H1 (cell line): ENCODE data around the gene CACNG6. TPM values are rescaled to one million over a fixed set of nuclear protein-coding genes. Genes with fewer than 3 reads are reported as not detected.
A peak's percentile ranks its signal among the peaks of the same experiment; 100 is the strongest.

ENCODE experiments used
- CTCF ChIA-PET: fragments of 300-600 bp; sonication (Branson Sonifier 250); formaldehyde crosslinking; loops from one replicate; lab custom pipeline; 2021; ENCODE audit not compliant: partially characterized antibody; lab: Charles Lee
- POLR2A ChIA-PET: fragments of 300-600 bp; sonication (Branson Sonifier 250); formaldehyde crosslinking; loops from one replicate; lab custom pipeline; 2021; ENCODE audit warnings: inconsistent platforms; ENCODE audit not compliant: partially characterized antibody; lab: Charles Lee
- DNase-seq, 2 experiments: peaks; one replicate each; pipeline versions ENCODE4 v3.0.0 to v3.0.0-alpha.2; 2010 to 2022; ENCODE audit warnings: low spot score in 2 of 2, low read depth in 1 of 2, mixed read lengths in 1 of 2
- FAIRE-seq: peaks from 2 replicates; lab custom pipeline; 2011; peaks lifted over from hg19 to GRCh38; lab: Jason Lieb, UNC
- H2AFZ ChIP-seq: 2 replicates; pipeline ENCODE4 v1.8.1; 2012; ENCODE audit warnings: low read length, inconsistent platforms
- H2AK5ac ChIP-seq: 2 replicates; pipeline ENCODE4 v1.6.1; 2013; ENCODE audit warnings: low read depth, low read length
- H2BK120ac ChIP-seq: replicated peaks from 2 replicates; pipeline ENCODE3; 2013; ENCODE audit warnings: low read depth, low read length, inconsistent platforms
- H2BK12ac ChIP-seq: 2 replicates; pipeline ENCODE4 v1.6.1; 2013; ENCODE audit warnings: low read depth, low read length
- H2BK15ac ChIP-seq: 2 replicates; pipeline ENCODE4 v1.6.1; 2013; ENCODE audit warnings: low read length
- H2BK20ac ChIP-seq: 2 replicates; pipeline ENCODE4 v1.6.1; 2013; ENCODE audit warnings: low read length
- H2BK5ac ChIP-seq: 2 replicates; pipeline ENCODE4 v1.6.1; 2013; ENCODE audit warnings: low read depth, low read length
- H3K14ac ChIP-seq: 2 replicates; pipeline ENCODE4 v1.6.1; 2013; ENCODE audit warnings: inconsistent platforms; ENCODE audit not compliant: insufficient read length
- H3K18ac ChIP-seq: 2 replicates; pipeline ENCODE4 v1.6.1; 2013; ENCODE audit warnings: low read length; ENCODE audit errors: extremely low read depth
- H3K23ac ChIP-seq: 2 replicates; pipeline ENCODE4 v1.6.1; 2013; ENCODE audit warnings: inconsistent platforms; ENCODE audit not compliant: insufficient read length
- H3K23me2 ChIP-seq: 2 replicates; pipeline ENCODE4 v1.6.1; 2013; ENCODE audit warnings: low read depth, low read length
- H3K27ac ChIP-seq: 2 replicates; pipeline ENCODE4 v1.6.1; 2011; ENCODE audit warnings: low read depth, low read length, inconsistent platforms
- H3K27me3 ChIP-seq, 4 experiments: replicated peaks in 1 of 4; 1 replicate in 1 of 4; 2 replicates in 3 of 4; pipeline versions ENCODE4 v1.6.1 to v1.8.1; 2011 to 2013; ENCODE audit warnings: low read length in 3 of 4, mild to moderate bottlenecking in 3 of 4, inconsistent platforms in 2 of 4, mixed read lengths in 2 of 4, moderate library complexity in 1 of 4; ENCODE audit not compliant: control insufficient read depth in 3 of 4, insufficient read depth in 3 of 4; ENCODE audit errors: extremely low read depth in 1 of 4
- H3K36me3 ChIP-seq, 4 experiments: 2 replicates each; pipeline versions ENCODE4 v1.6.1 to v1.8.1; 2011 to 2013; ENCODE audit warnings: mild to moderate bottlenecking in 4 of 4, low read length in 3 of 4, moderate library complexity in 2 of 4, control low read depth in 1 of 4, inconsistent platforms in 1 of 4; ENCODE audit not compliant: insufficient read depth in 4 of 4, control insufficient read depth in 2 of 4
- H3K4ac ChIP-seq: replicated peaks from 2 replicates; pipeline ENCODE3; 2013; ENCODE audit warnings: low read length, low read depth, mixed read lengths, inconsistent platforms; ENCODE audit not compliant: insufficient read length
- H3K4me1 ChIP-seq, 4 experiments: replicated peaks in 1 of 4; 1 replicate in 1 of 4; 2 replicates in 3 of 4; pipeline versions ENCODE4 v1.6.1 to v1.8.1; 2011 to 2013; ENCODE audit warnings: low read length in 3 of 4, inconsistent platforms in 2 of 4, mixed read lengths in 1 of 4; ENCODE audit not compliant: insufficient read depth in 4 of 4, control insufficient read depth in 3 of 4
- H3K4me2 ChIP-seq, 2 experiments: 2 replicates each; pipeline versions ENCODE4 v1.6.1 to v1.8.1; 2011 to 2013; ENCODE audit warnings: low read depth in 2 of 2, low read length in 2 of 2, control low read depth in 1 of 2, inconsistent platforms in 1 of 2, mild to moderate bottlenecking in 1 of 2; ENCODE audit not compliant: insufficient read depth in 1 of 2
- H3K4me3 ChIP-seq, 4 experiments: fragments of 200-600, 300-600 bp in 1 of 4; sonication (generic), shearing (Covaris generic), sonication (Bioruptor Twin) in 1 of 4; 2 replicates each; pipeline versions ENCODE4 v1.5.1 to v1.8.1; 2011 to 2016; ENCODE audit warnings: low read length in 4 of 4, low read depth in 3 of 4, control low read depth in 2 of 4, inconsistent platforms in 2 of 4, mild to moderate bottlenecking in 2 of 4, mixed read lengths in 1 of 4, moderate library complexity in 1 of 4; ENCODE audit not compliant: insufficient read depth in 2 of 4; ENCODE audit errors: extremely low read depth in 1 of 4
- H3K56ac ChIP-seq: replicated peaks from 2 replicates; pipeline ENCODE3; 2013; ENCODE audit warnings: low read depth, mild to moderate bottlenecking, mixed read lengths, low read length, inconsistent platforms; ENCODE audit not compliant: insufficient read length
- H3K79me1 ChIP-seq: 2 replicates; pipeline ENCODE4 v1.6.1; 2013; ENCODE audit warnings: low read depth, low read length, control low read depth
- H3K79me2 ChIP-seq, 2 experiments: 2 replicates each; pipeline versions ENCODE4 v1.6.1 to v1.8.1; 2012 to 2013; ENCODE audit warnings: low read length in 2 of 2, mild to moderate bottlenecking in 2 of 2, inconsistent platforms in 1 of 2; ENCODE audit not compliant: insufficient read depth in 2 of 2, control insufficient read depth in 1 of 2
- H3K9ac ChIP-seq, 4 experiments: replicated peaks in 1 of 4; 1 replicate in 1 of 4; 2 replicates in 3 of 4; pipeline versions ENCODE4 v1.6.1 to v1.8.1; 2011 to 2013; ENCODE audit warnings: low read depth in 3 of 4, low read length in 3 of 4, control low read depth in 2 of 4, mild to moderate bottlenecking in 2 of 4, moderate library complexity in 2 of 4, inconsistent platforms in 1 of 4; ENCODE audit errors: extremely low read depth in 1 of 4
- H3K9me3 ChIP-seq, 2 experiments: 2 replicates each; pipeline versions ENCODE4 v1.6.1 to v1.8.1; 2012 to 2013; ENCODE audit warnings: mild to moderate bottlenecking in 2 of 2, moderate library complexity in 2 of 2, control low read depth in 1 of 2, inconsistent platforms in 1 of 2, low read depth in 1 of 2, low read length in 1 of 2, mixed read lengths in 1 of 2; ENCODE audit not compliant: insufficient read depth in 2 of 2
- H4K20me1 ChIP-seq, 2 experiments: replicated peaks in 1 of 2; 2 replicates each; pipeline versions ENCODE3 to v1.8.1; 2011 to 2013; ENCODE audit warnings: inconsistent platforms in 2 of 2, low read length in 2 of 2, mild to moderate bottlenecking in 1 of 2; ENCODE audit not compliant: insufficient read depth in 2 of 2, control insufficient read depth in 1 of 2
- H4K5ac ChIP-seq: 2 replicates; pipeline ENCODE4 v1.6.1; 2013; ENCODE audit warnings: low read length, low read depth, mixed read lengths, inconsistent platforms; ENCODE audit not compliant: insufficient read length
- H4K8ac ChIP-seq: 2 replicates; pipeline ENCODE4 v1.8.0; 2013; ENCODE audit warnings: mild to moderate bottlenecking, moderate library complexity, low read length, inconsistent platforms; ENCODE audit not compliant: insufficient read depth; ENCODE audit errors: extremely low read depth
- H4K91ac ChIP-seq: replicated peaks from 2 replicates; pipeline ENCODE3; 2013; ENCODE audit warnings: low read length, mixed read lengths, inconsistent platforms; ENCODE audit not compliant: insufficient read length
- EGR1 ChIP-seq: IDR thresholded peaks from 2 replicates; pipeline ENCODE4 v1.6.1; 2011; ENCODE audit warnings: low read depth, low read length, borderline replicate concordance
- PHF8 ChIP-seq: fragments of 200-600 bp; sonication (generic); conservative IDR thresholded peaks from 2 replicates; pipeline ENCODE4 v1.7.1; 2012; ENCODE audit warnings: low read depth, mild to moderate bottlenecking, inconsistent platforms, low read length, moderate library complexity
- POLR2A ChIP-seq, 2 experiments: IDR thresholded peaks; 1 replicate in 1 of 2; 2 replicates in 1 of 2; pipeline ENCODE4 v1.6.1; 2011; ENCODE audit warnings: low read depth in 2 of 2, low read length in 2 of 2, mild to moderate bottlenecking in 2 of 2; ENCODE audit errors: control extremely low read depth in 1 of 2
- POLR2AphosphoS5 ChIP-seq: IDR thresholded peaks from 2 replicates; pipeline ENCODE4 v1.6.1; 2011; ENCODE audit warnings: low read depth, low read length
- POU5F1 ChIP-seq: IDR thresholded peaks from 2 replicates; pipeline ENCODE4 v1.6.1; 2011; ENCODE audit warnings: low read depth, mild to moderate bottlenecking, low read length, moderate library complexity
- RAD21 ChIP-seq, 2 experiments: IDR thresholded peaks in 1 of 2; conservative IDR thresholded peaks in 1 of 2; 2 replicates each; pipeline ENCODE4 v1.6.1; 2011; ENCODE audit warnings: low read depth in 2 of 2, low read length in 2 of 2, improper control_type of control experiment in 1 of 2, inconsistent platforms in 1 of 2, mild to moderate bottlenecking in 1 of 2, moderate library complexity in 1 of 2
- RNF2 ChIP-seq: fragments of 200-900, 300-1000 bp; sonication (generic); IDR thresholded peaks from 2 replicates; pipeline ENCODE4 v1.7.1; 2016; ENCODE audit warnings: borderline replicate concordance, low read depth, mild to moderate bottlenecking, antibody characterized with exemption, low read length; ENCODE audit not compliant: poor library complexity, severe bottlenecking; ENCODE audit errors: missing control alignments
- SP2 ChIP-seq: IDR thresholded peaks from 2 replicates; pipeline ENCODE4 v1.6.1; 2012; ENCODE audit warnings: mild to moderate bottlenecking, low read length, inconsistent platforms
- WGBS, 2 experiments: shearing (Covaris generic) in 1 of 2; methylation state at CpG; one replicate each; pipeline versions ENCODE4 v1.1.6 to v1.1.7; 2013 to 2015; ENCODE audit warnings: low lambda C conversion rate in 2 of 2, mixed read lengths in 2 of 2, inconsistent platforms in 1 of 2, low coverage in 1 of 2, missing lambda C conversion rate in 1 of 2; ENCODE audit not compliant: insufficient replicate concordance in 2 of 2, insufficient coverage in 1 of 2, insufficient read length in 1 of 2; ENCODE audit errors: extremely low coverage in 1 of 2, missing lambda C conversion rate in 1 of 2; 5-methylcytosine and 5-hydroxymethylcytosine counted together
- polyA plus RNA-seq, 7 experiments: library from polyadenylated mRNA; depleted of rRNA in 3 of 7; stranded (reverse) in 5 of 7; unstranded in 2 of 7; fragments of >200 nt in 5 of 7; fragments of 200-250 nt in 2 of 7; gene quantifications; 1 replicate in 5 of 7; 2 replicates in 1 of 7; 4 replicates in 1 of 7; pipeline versions ENCODE4 v1.2.1 to v1.2.3, GENCODE V29; 2011 to 2013; ENCODE audit warnings: missing spikeins in 2 of 7, mixed read lengths in 2 of 7
- total RNA-seq: library from RNA; stranded (reverse); fragmentation: NEBNext Ultra II Directional; extraction: Animal tissue kit (Norgen Biotek cat#: 25700); gene quantifications from 2 replicates; pipeline ENCODE4 v1.2.1, GENCODE V29; 2021
- TF ChIP-seq, protein P1 (sequence below): IDR thresholded peaks from 2 replicates; pipeline ENCODE4 v1.6.1; 2012; ENCODE audit warnings: inconsistent platforms

CACNG6 gene
- total and polyA plus RNA-seq, 2 of the 8 experiments (the other 6 are each of a cell fraction or from before 2014, with no cell fraction given) = 1.2 to 1.6 TPM

- peak overlapping the region; percentile 92 for H2BK120ac ChIP-seq
- H2AFZ ChIP-seq = no peak overlapping the region
- H2AK5ac ChIP-seq = 0 out of 2 replicates have a peak overlapping the region, but pooled peaks have one; percentile 39
- no peaks in the 10 kb centered on the region for H3K79me1 ChIP-seq
- ChIA-PET CTCF (interaction anchor here (0.7 to 3.6 kb wide), 8 partner anchors 11 to 99 kb away, joined by 3 to 23 read pairs (median 4); no protein-coding TSS in a partner anchor), POLR2A (interaction anchor here (0.6 to 5.6 kb wide), 23 partner anchors 9 to 659 kb away, joined by 3 to 41 read pairs (median 4); partner anchors contain the start of gene MYADM)
- no peak overlapping the region for H4K8ac ChIP-seq
- H3K18ac ChIP-seq = peak overlapping the region; percentile 93
- peak overlapping the region; percentile 90 for H2BK12ac ChIP-seq
- peak overlapping the region; percentile 93 for H2BK20ac ChIP-seq
- no peaks in the 10 kb centered on the region for H4K20me1 ChIP-seq
- H2BK5ac ChIP-seq = peak overlapping the region; percentile 75; the same call in 1 of the 2 replicates
- peak overlapping the region; percentile 63 for H3K56ac ChIP-seq
- H3K27ac ChIP-seq = 0 out of 2 replicates have a peak overlapping the region, but pooled peaks have one; percentile 40
- H2BK15ac ChIP-seq = no peak overlapping the region
- H3K9ac ChIP-seq = peak overlapping the region in 1 of 4 experiments; percentile 28; a peak in 1 of 7 replicates
- H3K4ac ChIP-seq = peak overlapping the region; percentile 44
- H4K5ac ChIP-seq = peak overlapping the region; percentile 39
- peak overlapping the region; percentile 48 to 88 (median 58) for H3K4me3 ChIP-seq
- peaks cover 8 to 24% (median 16%) of the 10 kb centered on the region in 4 experiments for H3K4me1 ChIP-seq
- peak overlapping the region; percentile 90 to 91 for H3K4me2 ChIP-seq
- FAIRE-seq (no peak), DNase-seq (no peak)
- peaks cover 0 to 2% (median under 1%) of the 10 kb centered on the region in 4 experiments; a peak in 1 of 8 replicates for H3K36me3 ChIP-seq
- H3K27me3 ChIP-seq = peaks cover 0 to 3% (median 1%) of the 10 kb centered on the region in 4 experiments; a peak in 2 of 7 replicates
- H3K23me2 ChIP-seq = peaks cover 37% of the 10 kb centered on the region
- no peak overlapping the region for H3K14ac ChIP-seq
- H4K91ac ChIP-seq = peak overlapping the region; percentile 92
- peaks cover 0 to 7% of the 10 kb centered on the region in 2 experiments; a peak in 1 of 4 replicates for H3K79me2 ChIP-seq
- 4% methylated on average over 3 of the region's 22 CpGs; no CpG with 5 or more reads in 1 of the 2 experiments for WGBS, 2 experiments
- H3K23ac ChIP-seq = no peak overlapping the region
- no peaks in the 10 kb centered on the region for H3K9me3 ChIP-seq
- TF ChIP-seq RNF2 = no peak
- TF ChIP-seq POLR2A (IDR thresholded peaks at IDR 0.05; ENCODE audit: control extremely low read depth in 1 of 2, low read depth in 2 of 2, low read length in 2 of 2) = no peak
- TF ChIP-seq, protein P1, sequence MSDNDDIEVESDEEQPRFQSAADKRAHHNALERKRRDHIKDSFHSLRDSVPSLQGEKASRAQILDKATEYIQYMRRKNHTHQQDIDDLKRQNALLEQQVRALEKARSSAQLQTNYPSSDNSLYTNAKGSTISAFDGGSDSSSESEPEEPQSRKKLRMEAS = 0 out of 2 replicates have a peak, but pooled peaks have one; percentile 24
- no peak for TF ChIP-seq SP2
- no peak for TF ChIP-seq POU5F1
- 0 out of 4 replicates have a peak, but pooled peaks of 1 of the 2 experiments have one; percentile 2 for TF ChIP-seq RAD21 (IDR thresholded peaks at IDR 0.05 in 1 of 2, conservative IDR thresholded peaks at IDR 0.05 in 1 of 2; ENCODE audit: low read depth in 2 of 2, low read length in 2 of 2)
- TF ChIP-seq EGR1 = peak; percentile 65; the same call in 1 of the 2 replicates
- TF ChIP-seq PHF8 = 0 out of 2 replicates have a peak, but pooled peaks have one; percentile 17
- no peak for TF ChIP-seq POLR2AphosphoS5
Measured at GRCh38 chr19:53958823-53959757, 32.3 kb upstream of the CACNG6 start.
